Keratinocyte (primary cell): ENCODE measurements around the gene SERTAD1. TPM values are rescaled to one million over a fixed set of nuclear protein-coding genes. Genes with fewer than 3 reads are reported as not detected.
"Not testable (repeated sequence)": the region's sequence is repeated elsewhere in the genome, so short reads cannot be mapped to it uniquely, and the experiment has no call there.

Source experiments
- DNase-seq: peaks from one replicate; pipeline ENCODE4 v3.0.0-alpha.2; 2011; ENCODE audit warnings: low read depth, missing footprints, low spot score
- FAIRE-seq: peaks from 2 replicates; lab custom pipeline; 2011; peaks lifted over from hg19 to GRCh38; lab: Jason Lieb, UNC
- H2AFZ ChIP-seq: 2 replicates; pipeline ENCODE4 v1.6.0; 2012; ENCODE audit warnings: low read length, control low read depth, inconsistent platforms; ENCODE audit not compliant: control insufficient read depth
- H3K27ac ChIP-seq: 2 replicates; pipeline ENCODE4 v1.5.1; 2011; ENCODE audit warnings: low read length; ENCODE audit not compliant: control insufficient read depth, insufficient read depth
- H3K27me3 ChIP-seq: 3 replicates; pipeline ENCODE4 v1.6.0; 2011; ENCODE audit warnings: low read length; ENCODE audit not compliant: control insufficient read depth, insufficient read depth; ENCODE audit errors: extremely low read depth
- H3K36me3 ChIP-seq, 2 experiments: 2 replicates in 1 of 2; 3 replicates in 1 of 2; pipeline ENCODE4 v1.5.1; 2011; ENCODE audit warnings: low read length in 2 of 2, mild to moderate bottlenecking in 1 of 2; ENCODE audit not compliant: control insufficient read depth in 2 of 2, insufficient read depth in 2 of 2; ENCODE audit errors: extremely low read depth in 1 of 2
- H3K4me1 ChIP-seq: 3 replicates; pipeline ENCODE4 v1.5.1; 2011; ENCODE audit warnings: low read length; ENCODE audit not compliant: control insufficient read depth, insufficient read depth; ENCODE audit errors: extremely low read depth
- H3K4me2 ChIP-seq: 3 replicates; pipeline ENCODE4 v1.6.0; 2011; ENCODE audit warnings: low read depth, low read length; ENCODE audit not compliant: control insufficient read depth, insufficient read depth; ENCODE audit errors: extremely low read depth
- H3K4me3 ChIP-seq, 3 experiments: fragments of 200-600 bp in 1 of 3; sonication (generic) in 1 of 3; 2 replicates in 2 of 3; 3 replicates in 1 of 3; pipeline ENCODE4 v1.5.1; 2011 to 2016; ENCODE audit warnings: low read length in 3 of 3, mild to moderate bottlenecking in 3 of 3, control low read depth in 2 of 3, inconsistent platforms in 1 of 3, low read depth in 1 of 3, mixed read lengths in 1 of 3, mixed run types in 1 of 3, moderate library complexity in 1 of 3; ENCODE audit not compliant: control insufficient read depth in 2 of 3, insufficient read depth in 2 of 3; ENCODE audit errors: extremely low read depth in 1 of 3
- H3K79me2 ChIP-seq: 2 replicates; pipeline ENCODE4 v1.6.0; 2012; ENCODE audit warnings: low read length; ENCODE audit not compliant: control insufficient read depth, insufficient read depth
- H3K9ac ChIP-seq: 3 replicates; pipeline ENCODE4 v1.6.0; 2011; ENCODE audit warnings: low read length; ENCODE audit not compliant: control insufficient read depth, insufficient read depth; ENCODE audit errors: extremely low read depth
- H3K9me1 ChIP-seq: 3 replicates; pipeline ENCODE4 v1.6.0; 2011; ENCODE audit warnings: low read length; ENCODE audit not compliant: control insufficient read depth, insufficient read depth; ENCODE audit errors: extremely low read depth
- H3K9me3 ChIP-seq: 2 replicates; pipeline ENCODE4 v1.5.1; 2012; ENCODE audit warnings: low read depth, low read length; ENCODE audit not compliant: control insufficient read depth
- H4K20me1 ChIP-seq: 3 replicates; pipeline ENCODE4 v1.6.0; 2011; ENCODE audit warnings: low read length; ENCODE audit not compliant: control insufficient read depth, insufficient read depth; ENCODE audit errors: extremely low read depth
- CTCF ChIP-seq, 3 experiments: IDR thresholded peaks in 1 of 3; conservative IDR thresholded peaks in 1 of 3; optimal IDR thresholded peaks in 1 of 3; 2 replicates in 2 of 3; 3 replicates in 1 of 3; pipeline versions ENCODE3 to v1.5.1; 2011; ENCODE audit warnings: low read length in 3 of 3, mild to moderate bottlenecking in 3 of 3, moderate library complexity in 2 of 3, control low read depth in 1 of 3, inconsistent platforms in 1 of 3; ENCODE audit not compliant: insufficient read depth in 2 of 3; ENCODE audit errors: extremely low read depth in 1 of 3
- EZH2 ChIP-seq: IDR thresholded peaks from one replicate; pipeline ENCODE4 v1.6.1; 2012; ENCODE audit warnings: inconsistent platforms, mild to moderate bottlenecking, low read length, moderate library complexity
- dilution Hi-C: fragments of 300-500 bp; cut with MboI; formaldehyde crosslinking; loops from one replicate; pipeline ENCODE4 v1.7.0; 2020; ENCODE audit warnings: low sequenced_read_pairs; ENCODE audit not compliant: extremely low pct_ligation_motif_present
- polyA plus RNA-seq, 5 experiments: library from polyadenylated mRNA; depleted of rRNA in 3 of 5; stranded (reverse) in 3 of 5; stranded (forward) in 1 of 5; unstranded in 1 of 5; fragments of >200 nt; gene quantifications; 1 replicate in 1 of 5; 2 replicates in 3 of 5; 3 replicates in 1 of 5; pipeline versions ENCODE4 v1.2.1 to v1.2.3, GENCODE V29; 2011 to 2012; ENCODE audit warnings: missing spikeins in 2 of 5, low read depth in 1 of 5, low replicate concordance in 1 of 5

Gene SERTAD1
- polyA plus RNA-seq, 1 donor (not counting 4 experiments of a cell fraction or from before 2014, with no cell fraction given): 9.5 TPM

DNA sequence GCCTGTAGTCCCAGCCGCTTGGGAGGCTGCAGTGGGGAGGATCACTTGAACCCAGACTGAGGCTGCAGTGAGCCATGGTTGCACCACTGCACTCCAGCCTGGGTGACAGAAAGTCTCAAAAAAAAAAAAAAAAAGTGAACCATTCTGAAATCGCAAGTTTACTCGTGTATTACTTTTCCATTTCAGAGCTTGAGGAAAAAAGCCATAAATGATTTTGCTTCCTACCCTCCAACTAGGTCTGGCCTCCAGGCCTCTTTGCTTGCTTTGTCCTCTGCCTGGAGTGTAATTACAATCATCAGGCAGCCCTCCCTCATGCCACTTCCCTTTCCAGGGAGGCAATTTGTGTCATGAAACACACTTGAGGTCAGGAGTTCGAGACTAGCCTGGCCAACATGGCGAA, 31.3 kb upstream of the SERTAD1 start:
- H2AFZ ChIP-seq: no peak overlapping the region
- FAIRE-seq: no peak
- H3K79me2 ChIP-seq: no peaks in the 10 kb centered on the region
- TF ChIP-seq EZH2: no peak
- TF ChIP-seq CTCF (optimal IDR thresholded peaks at IDR 0.05 in 1 of 3, IDR thresholded peaks at IDR 0.05 in 1 of 3, conservative IDR thresholded peaks at IDR 0.05 in 1 of 3; ENCODE audit: extremely low read depth in 1 of 3, insufficient read depth in 2 of 3, low read length in 3 of 3): no peak
- no peaks in the 10 kb centered on the region for H3K27me3 ChIP-seq
- no peaks in the 10 kb centered on the region for H4K20me1 ChIP-seq
- H3K4me3 ChIP-seq: no peak overlapping the region
- dilution Hi-C loops: no loop called here
- no peak overlapping the region for H3K9ac ChIP-seq
- DNase-seq: no peak
- peaks cover 0 to 10% of the 10 kb centered on the region in 2 experiments for H3K36me3 ChIP-seq
- H3K9me3 ChIP-seq: no peaks in the 10 kb centered on the region
- no peaks in the 10 kb centered on the region for H3K9me1 ChIP-seq
- no peak overlapping the region for H3K4me2 ChIP-seq
- no peak overlapping the region for H3K27ac ChIP-seq
- peaks cover 12% of the 10 kb centered on the region for H3K4me1 ChIP-seq

DNA sequence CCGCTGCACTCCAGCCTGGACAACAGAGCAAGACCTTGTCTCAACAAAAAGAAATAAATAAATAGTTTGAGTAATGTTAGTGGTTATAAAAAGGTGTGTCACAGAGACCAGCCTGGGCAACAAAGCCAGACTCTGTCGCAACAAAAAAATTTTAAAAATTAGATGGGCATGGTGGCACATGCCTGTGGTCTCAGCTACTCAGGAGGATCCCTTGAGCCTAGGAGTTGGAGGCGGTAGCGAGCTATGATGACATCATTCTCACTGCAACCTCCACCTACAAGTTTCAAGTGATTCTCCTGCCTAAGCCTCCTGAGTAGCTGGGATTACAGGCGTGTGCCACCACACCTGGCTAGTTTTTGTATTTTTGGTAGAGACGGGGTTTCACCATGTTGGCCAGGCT, 28.2 kb upstream of the SERTAD1 start:
- H3K27me3 ChIP-seq, H3K36me3 ChIP-seq, H3K79me2 ChIP-seq, H3K27ac ChIP-seq, H2AFZ ChIP-seq, H3K9ac ChIP-seq, dilution Hi-C loops, H3K4me3 ChIP-seq, FAIRE-seq, H3K9me1 ChIP-seq, H3K4me2 ChIP-seq, DNase-seq, H3K9me3 ChIP-seq, H4K20me1 ChIP-seq: not testable (repeated sequence)
- peaks cover 12% of the 10 kb centered on the region for H3K4me1 ChIP-seq

DNA sequence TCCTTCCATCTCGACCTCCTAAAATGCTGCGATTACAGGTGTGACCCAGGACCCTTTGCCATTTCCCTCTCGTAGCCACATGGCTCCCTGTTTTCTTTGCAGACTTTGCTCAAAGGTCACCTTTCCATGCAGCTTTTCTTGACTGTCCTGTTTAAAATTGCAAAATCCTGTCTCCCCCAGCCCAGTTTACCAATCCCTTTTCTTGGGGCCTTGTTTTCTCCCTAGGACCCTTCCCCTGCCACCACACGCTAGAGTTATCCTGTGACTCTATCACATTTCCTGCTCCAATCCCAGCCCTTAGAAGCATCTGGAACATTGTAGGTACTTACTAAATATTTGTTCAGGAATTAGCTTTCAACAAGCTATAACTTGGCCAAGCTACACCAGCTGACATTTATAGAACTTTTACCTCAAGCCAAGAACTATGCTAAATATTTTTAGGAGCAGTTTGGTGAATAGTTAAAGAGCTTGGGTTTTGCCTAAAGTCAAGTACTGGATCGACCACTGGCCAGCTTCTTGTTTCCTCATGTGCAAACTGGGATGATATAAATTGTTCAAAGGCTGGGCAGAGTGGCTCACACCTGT, 27.5 kb upstream of the SERTAD1 start:
- H3K9me3 ChIP-seq: no peaks in the 10 kb centered on the region
- peaks cover 0 to 10% of the 10 kb centered on the region in 2 experiments for H3K36me3 ChIP-seq
- no peak overlapping the region for H3K27ac ChIP-seq
- FAIRE-seq (peak; percentile 23), DNase-seq (no peak)
- no peaks in the 10 kb centered on the region for H3K27me3 ChIP-seq
- no peaks in the 10 kb centered on the region for H4K20me1 ChIP-seq
- H3K79me2 ChIP-seq: no peaks in the 10 kb centered on the region
- no peak overlapping the region for H3K4me2 ChIP-seq
- dilution Hi-C loops: no loop called here
- H3K9me1 ChIP-seq: no peaks in the 10 kb centered on the region
- H2AFZ ChIP-seq: no peak overlapping the region
- TF ChIP-seq EZH2: no peak
- H3K4me1 ChIP-seq: peaks cover 12% of the 10 kb centered on the region
- no peak overlapping the region for H3K9ac ChIP-seq
- no peak overlapping the region for H3K4me3 ChIP-seq
